ENCODE data around the gene HES7.

HES7 gene

GRCh38 chr17:8117980-8118768 lies 5.7 kb downstream of the HES7 start, which contains the start of gene ALOXE3:
ALOXE3 (minus strand) TSS chr17:8118514; CDS start chr17:8117990, 524 bp downstream.
- H3K4me3 ChIP-seq (replicated peaks in 1 of 2; ENCODE audit: low read depth in 2 of 2, low read length in 2 of 2) = peak within 1 kb of the TSS; percentile 58 to 62
- DNase-seq (ENCODE audit: low read depth in 2 of 2) = peak; percentile 41 to 82
- TF ChIP-seq, protein P1, sequence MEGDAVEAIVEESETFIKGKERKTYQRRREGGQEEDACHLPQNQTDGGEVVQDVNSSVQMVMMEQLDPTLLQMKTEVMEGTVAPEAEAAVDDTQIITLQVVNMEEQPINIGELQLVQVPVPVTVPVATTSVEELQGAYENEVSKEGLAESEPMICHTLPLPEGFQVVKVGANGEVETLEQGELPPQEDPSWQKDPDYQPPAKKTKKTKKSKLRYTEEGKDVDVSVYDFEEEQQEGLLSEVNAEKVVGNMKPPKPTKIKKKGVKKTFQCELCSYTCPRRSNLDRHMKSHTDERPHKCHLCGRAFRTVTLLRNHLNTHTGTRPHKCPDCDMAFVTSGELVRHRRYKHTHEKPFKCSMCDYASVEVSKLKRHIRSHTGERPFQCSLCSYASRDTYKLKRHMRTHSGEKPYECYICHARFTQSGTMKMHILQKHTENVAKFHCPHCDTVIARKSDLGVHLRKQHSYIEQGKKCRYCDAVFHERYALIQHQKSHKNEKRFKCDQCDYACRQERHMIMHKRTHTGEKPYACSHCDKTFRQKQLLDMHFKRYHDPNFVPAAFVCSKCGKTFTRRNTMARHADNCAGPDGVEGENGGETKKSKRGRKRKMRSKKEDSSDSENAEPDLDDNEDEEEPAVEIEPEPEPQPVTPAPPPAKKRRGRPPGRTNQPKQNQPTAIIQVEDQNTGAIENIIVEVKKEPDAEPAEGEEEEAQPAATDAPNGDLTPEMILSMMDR (IDR thresholded peaks at IDR 0.05; ENCODE audit: low read depth, low read length) = no peak

DNA sequence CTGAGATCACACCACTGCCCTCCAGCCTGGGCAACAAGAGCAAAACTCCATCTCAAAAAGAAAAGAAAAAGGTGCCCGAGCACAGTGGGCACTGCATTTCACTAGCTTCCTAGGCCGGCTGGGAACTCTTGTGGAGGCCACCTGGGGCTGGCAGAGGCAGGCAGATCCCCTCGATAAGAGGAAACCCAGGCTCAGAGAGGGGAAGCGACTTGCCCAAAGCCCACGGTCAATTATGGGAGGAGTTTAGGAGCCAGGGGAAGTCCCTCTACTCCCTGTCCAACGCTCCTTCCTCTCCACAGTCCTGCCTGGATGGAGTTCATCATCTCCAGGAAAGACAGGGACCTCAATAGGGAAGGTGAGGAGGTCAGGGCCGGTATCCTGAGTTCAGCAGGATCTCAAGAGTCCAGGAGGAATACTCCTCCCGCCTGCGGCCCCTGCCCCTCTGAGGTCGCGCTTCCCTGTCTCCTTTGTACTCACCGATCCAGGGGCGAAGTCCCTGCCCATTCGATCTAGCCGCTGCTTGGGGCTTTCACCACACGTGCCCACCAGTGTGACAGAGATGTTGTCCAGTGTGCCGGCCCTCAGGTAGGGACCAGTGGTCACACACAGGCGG lies 6.4 kb downstream of the HES7 start:
- TF ChIP-seq, protein P1 (IDR thresholded peaks at IDR 0.05; ENCODE audit: low read depth, low read length) = no peak
- no peak for DNase-seq (ENCODE audit: low read depth in 2 of 2)
- peak overlapping the region in 1 of 2 donors; percentile 58 for H3K4me3 ChIP-seq (replicated peaks in 1 of 2; ENCODE audit: low read depth in 2 of 2, low read length in 2 of 2)

DNA sequence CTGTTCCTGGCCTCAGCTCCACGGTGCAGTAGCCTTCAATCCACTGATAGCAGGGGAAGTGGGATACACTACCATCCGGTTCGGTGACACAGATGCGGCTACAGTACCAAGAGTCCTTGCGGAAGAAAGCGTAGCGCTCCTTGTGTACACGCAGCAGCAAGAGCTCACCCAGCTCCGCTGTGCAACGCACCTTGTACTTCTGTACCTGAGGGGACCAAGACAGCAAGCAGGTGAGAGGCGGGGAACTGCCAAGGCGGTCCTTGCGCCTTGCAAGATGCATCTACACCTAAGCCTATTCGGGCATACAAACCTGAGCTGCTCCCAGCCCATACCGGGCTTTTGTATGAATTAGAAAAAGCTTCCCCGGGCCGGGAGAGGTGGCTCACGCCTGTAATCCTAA lies 7.1 kb downstream of the HES7 start:
- no peak for DNase-seq (ENCODE audit: low read depth in 2 of 2)
- no peak overlapping the region for H3K4me3 ChIP-seq (replicated peaks in 1 of 2; ENCODE audit: low read depth in 2 of 2, low read length in 2 of 2)
- TF ChIP-seq, protein P1 (IDR thresholded peaks at IDR 0.05; ENCODE audit: low read depth, low read length) = no peak

- TF ChIP-seq, protein P1 (IDR thresholded peaks at IDR 0.05; ENCODE audit: low read depth, low read length) = no peak
- no peak overlapping the region for H3K4me3 ChIP-seq (replicated peaks in 1 of 2; ENCODE audit: low read depth in 2 of 2, low read length in 2 of 2)
- DNase-seq (ENCODE audit: low read depth in 2 of 2) = no peak
Observed at GRCh38 chr17:8110907-8111306, 13.0 kb downstream of the HES7 start.

- TF ChIP-seq, protein P1 (IDR thresholded peaks at IDR 0.05; ENCODE audit: low read depth, low read length) = no peak
- H3K4me3 ChIP-seq (replicated peaks in 1 of 2; ENCODE audit: low read depth in 2 of 2, low read length in 2 of 2) = no peak overlapping the region
- no peak for DNase-seq (ENCODE audit: low read depth in 2 of 2)
Observed at GRCh38 chr17:8110456-8110804, 13.5 kb downstream of the HES7 start.

- TF ChIP-seq, protein P1 (IDR thresholded peaks at IDR 0.05; ENCODE audit: low read depth, low read length) = peak; percentile 74
- peak; percentile 35 to 41 for DNase-seq (ENCODE audit: low read depth in 2 of 2)
- H3K4me3 ChIP-seq (replicated peaks in 1 of 2; ENCODE audit: low read depth in 2 of 2, low read length in 2 of 2) = peak overlapping the region; percentile 18 to 35
Observed at GRCh38 chr17:8109661-8110455, 14.0 kb downstream of the HES7 start.
